ENCODE measurements around the gene P2RX5.

P2RX5 gene

GRCh38 chr17:3688852-3689261 lies 7.1 kb downstream of the P2RX5 start:
- Histone ChIP-seq H3K36me3 (ENCODE audit: insufficient read depth, insufficient read length, low read length) (no peaks in the 10 kb centered on the region), H3K4me3 (ENCODE audit: insufficient read length, low read depth) (no peak overlapping the region), H3K9me3 (ENCODE audit: insufficient read depth, low read length) (no peaks in the 10 kb centered on the region), H3K9ac (ENCODE audit: insufficient read length, low read depth) (no peak overlapping the region), H3K4me1 (ENCODE audit: insufficient read depth, insufficient read length) (peaks cover 18% of the 10 kb centered on the region), H3K27me3 (ENCODE audit: insufficient read depth, insufficient read length) (peaks cover 2% of the 10 kb centered on the region)
- TF ChIP-seq ZNF274 (IDR thresholded peaks at IDR 0.05; ENCODE audit: low read depth, low read length), result no peak
- no peak for TF ChIP-seq SUZ12 (IDR thresholded peaks at IDR 0.05; ENCODE audit: extremely low read depth, insufficient read depth, insufficient read length)
- no peak for TF ChIP-seq YY1 (IDR thresholded peaks at IDR 0.05; ENCODE audit: insufficient read depth, insufficient read length)
- no peak for DNase-seq (ENCODE audit: low read depth, low spot score)

GRCh38 chr17:3688027-3688553 lies 7.9 kb downstream of the P2RX5 start:
- Histone ChIP-seq H3K27me3 (ENCODE audit: insufficient read depth, insufficient read length) (no peaks in the 10 kb centered on the region), H3K36me3 (ENCODE audit: insufficient read depth, insufficient read length, low read length) (no peaks in the 10 kb centered on the region), H3K4me3 (ENCODE audit: insufficient read length, low read depth) (no peak overlapping the region), H3K4me1 (ENCODE audit: insufficient read depth, insufficient read length) (peaks cover 18% of the 10 kb centered on the region), H3K9me3 (ENCODE audit: insufficient read depth, low read length) (no peaks in the 10 kb centered on the region), H3K9ac (ENCODE audit: insufficient read length, low read depth) (peak overlapping the region; percentile 21)
- DNase-seq (ENCODE audit: low read depth, low spot score), result no peak
- TF ChIP-seq YY1 (IDR thresholded peaks at IDR 0.05; ENCODE audit: insufficient read depth, insufficient read length), result no peak
- TF ChIP-seq ZNF274 (IDR thresholded peaks at IDR 0.05; ENCODE audit: low read depth, low read length), result no peak
- no peak for TF ChIP-seq SUZ12 (IDR thresholded peaks at IDR 0.05; ENCODE audit: extremely low read depth, insufficient read depth, insufficient read length)

- Histone ChIP-seq H3K36me3 (ENCODE audit: insufficient read depth, insufficient read length, low read length) (no peaks in the 10 kb centered on the region), H3K27me3 (ENCODE audit: insufficient read depth, insufficient read length) (no peaks in the 10 kb centered on the region), H3K4me3 (ENCODE audit: insufficient read length, low read depth) (no peak overlapping the region), H3K9ac (ENCODE audit: insufficient read length, low read depth) (no peak overlapping the region), H3K9me3 (ENCODE audit: insufficient read depth, low read length) (no peaks in the 10 kb centered on the region), H3K4me1 (ENCODE audit: insufficient read depth, insufficient read length) (peaks cover 16% of the 10 kb centered on the region)
- DNase-seq (ENCODE audit: low read depth, low spot score), result no peak
- no peak for TF ChIP-seq YY1 (IDR thresholded peaks at IDR 0.05; ENCODE audit: insufficient read depth, insufficient read length)
- TF ChIP-seq ZNF274 (IDR thresholded peaks at IDR 0.05; ENCODE audit: low read depth, low read length), result no peak
- no peak for TF ChIP-seq SUZ12 (IDR thresholded peaks at IDR 0.05; ENCODE audit: extremely low read depth, insufficient read depth, insufficient read length)
Observed at GRCh38 chr17:3685174-3685573, 10.8 kb downstream of the P2RX5 start.

- Histone ChIP-seq H3K36me3 (ENCODE audit: insufficient read depth, insufficient read length, low read length) (no peaks in the 10 kb centered on the region), H3K9ac (ENCODE audit: insufficient read length, low read depth) (no peak overlapping the region), H3K9me3 (ENCODE audit: insufficient read depth, low read length) (no peaks in the 10 kb centered on the region), H3K27me3 (ENCODE audit: insufficient read depth, insufficient read length) (no peaks in the 10 kb centered on the region), H3K4me1 (ENCODE audit: insufficient read depth, insufficient read length) (peaks cover 11% of the 10 kb centered on the region), H3K4me3 (ENCODE audit: insufficient read length, low read depth) (no peak overlapping the region)
- DNase-seq (ENCODE audit: low read depth, low spot score), result no peak
- TF ChIP-seq YY1 (IDR thresholded peaks at IDR 0.05; ENCODE audit: insufficient read depth, insufficient read length) (no peak), SUZ12 (IDR thresholded peaks at IDR 0.05; ENCODE audit: extremely low read depth, insufficient read depth, insufficient read length) (no peak), ZNF274 (IDR thresholded peaks at IDR 0.05; ENCODE audit: low read depth, low read length) (no peak)
Observed at GRCh38 chr17:3683054-3683511, 12.9 kb downstream of the P2RX5 start.

- TF ChIP-seq YY1 (IDR thresholded peaks at IDR 0.05; ENCODE audit: insufficient read depth, insufficient read length) (no peak), ZNF274 (IDR thresholded peaks at IDR 0.05; ENCODE audit: low read depth, low read length) (no peak), SUZ12 (IDR thresholded peaks at IDR 0.05; ENCODE audit: extremely low read depth, insufficient read depth, insufficient read length) (no peak)
- no peaks in the 10 kb centered on the region for H3K36me3 ChIP-seq (ENCODE audit: insufficient read depth, insufficient read length, low read length)
- H3K9me3 ChIP-seq (ENCODE audit: insufficient read depth, low read length), result no peaks in the 10 kb centered on the region
- DNase-seq (ENCODE audit: low read depth, low spot score), result no peak
- H3K9ac ChIP-seq (ENCODE audit: insufficient read length, low read depth), result no peak overlapping the region
- peaks cover 10% of the 10 kb centered on the region for H3K4me1 ChIP-seq (ENCODE audit: insufficient read depth, insufficient read length)
- no peaks in the 10 kb centered on the region for H3K27me3 ChIP-seq (ENCODE audit: insufficient read depth, insufficient read length)
- H3K4me3 ChIP-seq (ENCODE audit: insufficient read length, low read depth), result no peak overlapping the region
Observed at GRCh38 chr17:3682033-3682432, 13.9 kb downstream of the P2RX5 start.

- H3K27me3 ChIP-seq (ENCODE audit: insufficient read depth, insufficient read length), result no peaks in the 10 kb centered on the region
- no peak overlapping the region for H3K9ac ChIP-seq (ENCODE audit: insufficient read length, low read depth)
- no peak for DNase-seq (ENCODE audit: low read depth, low spot score)
- H3K9me3 ChIP-seq (ENCODE audit: insufficient read depth, low read length), result no peaks in the 10 kb centered on the region
- H3K4me3 ChIP-seq (ENCODE audit: insufficient read length, low read depth), result no peak overlapping the region
- peaks cover 10% of the 10 kb centered on the region for H3K4me1 ChIP-seq (ENCODE audit: insufficient read depth, insufficient read length)
- no peaks in the 10 kb centered on the region for H3K36me3 ChIP-seq (ENCODE audit: insufficient read depth, insufficient read length, low read length)
- no peak for TF ChIP-seq YY1 (IDR thresholded peaks at IDR 0.05; ENCODE audit: insufficient read depth, insufficient read length)
- TF ChIP-seq ZNF274 (IDR thresholded peaks at IDR 0.05; ENCODE audit: low read depth, low read length), result no peak
- TF ChIP-seq SUZ12 (IDR thresholded peaks at IDR 0.05; ENCODE audit: extremely low read depth, insufficient read depth, insufficient read length), result no peak
Observed at GRCh38 chr17:3681565-3681964, 14.4 kb downstream of the P2RX5 start.

GRCh38 chr17:3681057-3681456 lies 14.9 kb downstream of the P2RX5 start:
- H3K9ac ChIP-seq (ENCODE audit: insufficient read length, low read depth), result no peak overlapping the region
- TF ChIP-seq SUZ12 (IDR thresholded peaks at IDR 0.05; ENCODE audit: extremely low read depth, insufficient read depth, insufficient read length) (no peak), YY1 (IDR thresholded peaks at IDR 0.05; ENCODE audit: insufficient read depth, insufficient read length) (no peak)
- H3K4me3 ChIP-seq (ENCODE audit: insufficient read length, low read depth), result no peak overlapping the region
- H3K27me3 ChIP-seq (ENCODE audit: insufficient read depth, insufficient read length), result no peaks in the 10 kb centered on the region
- no peaks in the 10 kb centered on the region for H3K36me3 ChIP-seq (ENCODE audit: insufficient read depth, insufficient read length, low read length)
- peaks cover 10% of the 10 kb centered on the region for H3K4me1 ChIP-seq (ENCODE audit: insufficient read depth, insufficient read length)
- no peaks in the 10 kb centered on the region for H3K9me3 ChIP-seq (ENCODE audit: insufficient read depth, low read length)
- DNase-seq (ENCODE audit: low read depth, low spot score), result no peak
